Activated CD4-positive, CD25-positive, alpha-beta regulatory T cell (primary cell): ENCODE results near the gene EIF4E2.

Experiments used
- DNase-seq, 4 experiments: peaks; one replicate each; lab custom pipeline; 2025; lab: John Stamatoyannopoulos, UW

Gene EIF4E2

GRCh38 chr2:232550354-232551249, at the start of gene EIF4E2, which contains the start of gene TIGD1:
Gene EIF4E2, plus strand, starts transcription at chr2:232550689. Its CDS starts 36 bp downstream, at chr2:232550725.
Gene TIGD1, minus strand, starts transcription at chr2:232550557. Its CDS starts 675 bp downstream, at chr2:232549882.
- peak; percentile 85 to 89 (median 86) for DNase-seq

- no peak for DNase-seq
These were observed 49.1 kb upstream of the EIF4E2 start for GRCh38 chr2:232501331-232501771.

- DNase-seq = no peak
These were observed 48.6 kb upstream of the EIF4E2 start for GRCh38 chr2:232501794-232502390.

GRCh38 chr2:232502511-232502910, 48.0 kb upstream of the EIF4E2 start:
- no peak for DNase-seq

GRCh38 chr2:232502911-232503808, 47.3 kb upstream of the EIF4E2 start:
- no peak for DNase-seq

GRCh38 chr2:232503809-232504323, 46.6 kb upstream of the EIF4E2 start:
- no peak for DNase-seq

GRCh38 chr2:232504438-232504837, 46.1 kb upstream of the EIF4E2 start:
- no peak for DNase-seq

- no peak for DNase-seq
These were observed 44.6 kb upstream of the EIF4E2 start for GRCh38 chr2:232505856-232506255.

- no peak for DNase-seq
These were observed 43.8 kb upstream of the EIF4E2 start for GRCh38 chr2:232506709-232507108.

GRCh38 chr2:232508251-232508650, 42.2 kb upstream of the EIF4E2 start:
- no peak for DNase-seq

- no peak for DNase-seq
These were observed 39.1 kb upstream of the EIF4E2 start for GRCh38 chr2:232511336-232511890.

- no peak for DNase-seq
These were observed 37.9 kb upstream of the EIF4E2 start for GRCh38 chr2:232512602-232513001.

- DNase-seq = no peak
These were observed 37.1 kb upstream of the EIF4E2 start for GRCh38 chr2:232513353-232513752.

- DNase-seq = no peak
These were observed 34.9 kb upstream of the EIF4E2 start for GRCh38 chr2:232515639-232516038.

- DNase-seq = no peak
These were observed 33.9 kb upstream of the EIF4E2 start for GRCh38 chr2:232516551-232516950.

- DNase-seq = no peak
These were observed 31.6 kb upstream of the EIF4E2 start for GRCh38 chr2:232518844-232519243.

GRCh38 chr2:232519581-232520438, 30.7 kb upstream of the EIF4E2 start, which contains the start of gene PRSS56:
Gene PRSS56, plus strand, starts transcription at chr2:232520388. Its CDS starts 211 bp downstream, at chr2:232520599.
- DNase-seq = no peak

GRCh38 chr2:232520489-232520888, 30.0 kb upstream of the EIF4E2 start:
- no peak for DNase-seq

GRCh38 chr2:232521098-232521497, 29.4 kb upstream of the EIF4E2 start:
- DNase-seq = no peak

- peak; percentile 48 to 69 (median 56) for DNase-seq
These were observed 28.4 kb upstream of the EIF4E2 start for GRCh38 chr2:232521959-232522622.
